ENCODE data around the gene CACNA1H.

Gene CACNA1H

GRCh38 chr16:1192384-1193073, 39.6 kb downstream of the CACNA1H start:
- no peak for TF ChIP-seq CTCF (IDR thresholded peaks at IDR 0.05; ENCODE audit: low read length, missing control alignments)
- H3K4me3 ChIP-seq (replicated peaks; ENCODE audit: low read depth, low read length): no peak overlapping the region
- no peak for DNase-seq (ENCODE audit: low read depth)

- no peak overlapping the region for H3K4me3 ChIP-seq (replicated peaks; ENCODE audit: low read depth, low read length)
- TF ChIP-seq CTCF (IDR thresholded peaks at IDR 0.05; ENCODE audit: low read length, missing control alignments): no peak
- DNase-seq (ENCODE audit: low read depth): no peak
Observed at GRCh38 chr16:1193143-1193824, 40.4 kb downstream of the CACNA1H start.

DNA sequence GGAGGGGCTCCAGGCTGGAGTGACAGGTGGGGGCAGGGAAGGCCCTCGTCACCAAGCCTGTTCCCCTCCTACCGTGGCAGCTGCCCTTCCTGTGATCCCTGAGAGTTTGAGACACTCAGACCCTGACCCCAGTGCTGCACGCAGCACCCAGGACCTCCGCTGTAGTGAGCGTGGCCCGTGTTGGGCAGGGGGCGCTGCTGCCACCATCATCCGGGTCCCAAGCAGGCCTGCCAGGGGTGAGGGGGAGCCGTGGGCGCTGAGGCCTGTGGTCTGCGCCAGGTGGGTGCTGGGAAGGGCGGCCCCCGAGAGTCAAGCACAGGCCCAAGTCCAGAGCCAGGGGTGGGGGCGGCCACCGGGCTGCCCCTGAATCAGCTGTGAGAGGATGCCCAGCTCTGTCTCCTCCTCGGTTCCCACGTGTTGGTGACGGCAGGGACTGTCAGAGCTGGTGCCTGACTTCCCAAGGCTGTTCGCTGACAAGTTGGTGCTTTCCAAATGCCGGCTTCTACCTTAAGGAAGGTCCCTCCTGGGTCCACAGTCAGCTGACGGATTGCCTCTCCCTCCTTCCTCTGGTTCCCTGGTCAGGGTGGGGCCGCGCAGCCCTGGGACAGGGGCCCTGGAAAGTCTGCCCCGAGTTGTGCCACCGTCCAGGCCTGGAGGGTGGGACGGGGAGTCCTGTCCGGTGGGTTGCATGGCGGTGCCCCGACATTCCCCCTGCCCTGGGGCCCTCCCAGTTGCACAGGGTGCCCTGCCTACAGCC, 41.1 kb downstream of the CACNA1H start:
- no peak overlapping the region for H3K4me3 ChIP-seq (replicated peaks; ENCODE audit: low read depth, low read length)
- no peak for DNase-seq (ENCODE audit: low read depth)
- no peak for TF ChIP-seq CTCF (IDR thresholded peaks at IDR 0.05; ENCODE audit: low read length, missing control alignments)

DNA sequence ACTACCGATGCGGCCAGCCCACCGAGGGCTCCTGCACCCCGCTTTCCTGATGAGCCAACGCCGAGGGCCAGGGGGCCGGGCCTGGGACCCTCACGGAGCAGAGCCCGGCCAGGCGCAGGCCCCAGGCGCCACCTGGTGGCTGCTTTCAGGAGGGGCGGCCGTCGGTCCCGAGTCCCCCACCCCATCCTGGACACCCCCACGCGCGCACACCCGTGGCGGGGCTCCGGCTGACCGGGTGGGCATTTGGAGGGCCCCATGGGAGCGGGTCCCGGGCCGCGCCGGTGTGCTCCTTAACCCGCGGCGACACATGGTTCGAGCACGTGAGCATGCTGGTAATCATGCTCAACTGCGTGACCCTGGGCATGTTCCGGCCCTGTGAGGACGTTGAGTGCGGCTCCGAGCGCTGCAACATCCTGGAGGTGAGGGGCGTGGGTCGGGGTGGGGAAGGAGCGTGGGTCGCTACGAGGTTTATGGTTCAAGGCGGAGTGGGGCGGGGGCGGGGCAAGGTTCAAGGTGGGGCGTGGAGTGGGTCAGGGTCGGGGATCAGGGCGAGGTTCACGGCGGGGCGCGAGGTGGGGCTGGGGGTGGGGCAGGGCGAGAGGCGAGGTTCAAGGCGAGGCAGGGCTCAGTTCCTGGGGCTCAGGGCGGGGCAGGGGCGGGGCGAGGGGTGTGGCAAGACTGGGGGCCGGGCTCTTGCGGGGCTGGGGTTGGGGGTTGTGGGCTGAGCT, 41.9 kb downstream of the CACNA1H start:
- DNase-seq (ENCODE audit: low read depth): no peak
- peak; percentile 49 for TF ChIP-seq CTCF (IDR thresholded peaks at IDR 0.05; ENCODE audit: low read length, missing control alignments)
- no peak overlapping the region for H3K4me3 ChIP-seq (replicated peaks; ENCODE audit: low read depth, low read length)

DNA sequence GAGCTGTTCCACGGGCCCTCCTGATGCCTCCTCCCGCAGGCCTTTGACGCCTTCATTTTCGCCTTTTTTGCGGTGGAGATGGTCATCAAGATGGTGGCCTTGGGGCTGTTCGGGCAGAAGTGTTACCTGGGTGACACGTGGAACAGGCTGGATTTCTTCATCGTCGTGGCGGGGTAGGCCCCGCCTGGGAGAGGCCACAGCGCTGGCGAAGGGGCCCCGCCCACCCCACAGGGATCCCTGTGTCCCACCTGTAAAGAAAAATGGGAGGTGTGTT, 42.4 kb downstream of the CACNA1H start:
- no peak for DNase-seq (ENCODE audit: low read depth)
- no peak overlapping the region for H3K4me3 ChIP-seq (replicated peaks; ENCODE audit: low read depth, low read length)
- TF ChIP-seq CTCF (IDR thresholded peaks at IDR 0.05; ENCODE audit: low read length, missing control alignments): no peak

GRCh38 chr16:1196494-1196893, 43.6 kb downstream of the CACNA1H start:
- no peak for TF ChIP-seq CTCF (IDR thresholded peaks at IDR 0.05; ENCODE audit: low read length, missing control alignments)
- no peak overlapping the region for H3K4me3 ChIP-seq (replicated peaks; ENCODE audit: low read depth, low read length)
- no peak for DNase-seq (ENCODE audit: low read depth)
